Astrocyte (in vitro differentiated cells and primary cell): ENCODE data around the gene TPD52L1. TPM values are rescaled to one million over a fixed set of nuclear protein-coding genes. Genes with fewer than 3 reads are reported as not detected.

ENCODE experiments used
- DNase-seq: peaks from one replicate; pipeline ENCODE4 v3.0.0-alpha.2; 2010; ENCODE audit warnings: low read depth
- FAIRE-seq: peaks from 2 replicates; lab custom pipeline; 2011; peaks lifted over from hg19 to GRCh38; lab: Jason Lieb, UNC
- H2AFZ ChIP-seq: 2 replicates; pipeline ENCODE4 v1.6.0; 2012; ENCODE audit warnings: low read depth, low read length, inconsistent platforms
- H3K27ac ChIP-seq: 2 replicates; pipeline ENCODE4 v1.5.1; 2011; ENCODE audit warnings: low read depth, low read length, inconsistent platforms
- H3K27me3 ChIP-seq: 2 replicates; pipeline ENCODE4 v1.6.0; 2011; ENCODE audit warnings: low read length, inconsistent platforms; ENCODE audit not compliant: insufficient read depth
- H3K36me3 ChIP-seq: 2 replicates; pipeline ENCODE4 v1.5.1; 2011; ENCODE audit warnings: low read length, inconsistent platforms; ENCODE audit not compliant: insufficient read depth
- H3K4me1 ChIP-seq: 2 replicates; pipeline ENCODE4 v1.5.1; 2011; ENCODE audit warnings: low read length, inconsistent platforms; ENCODE audit not compliant: insufficient read depth
- H3K4me2 ChIP-seq: 2 replicates; pipeline ENCODE4 v1.6.0; 2012; ENCODE audit warnings: low read length, inconsistent platforms
- H3K4me3 ChIP-seq: 2 replicates; pipeline ENCODE4 v1.5.1; 2011; ENCODE audit warnings: low read depth, mild to moderate bottlenecking, low read length, inconsistent platforms; ENCODE audit not compliant: insufficient read depth
- H3K79me2 ChIP-seq: 2 replicates; pipeline ENCODE4 v1.6.0; 2012; ENCODE audit warnings: mild to moderate bottlenecking, low read length, inconsistent platforms; ENCODE audit not compliant: insufficient read depth
- H3K9ac ChIP-seq: 2 replicates; pipeline ENCODE4 v1.6.0; 2012; ENCODE audit warnings: mild to moderate bottlenecking, low read length, inconsistent platforms
- H3K9me3 ChIP-seq: 2 replicates; pipeline ENCODE4 v1.5.1; 2012; ENCODE audit warnings: low read depth, mild to moderate bottlenecking, low read length, inconsistent platforms; ENCODE audit not compliant: insufficient read depth
- H4K20me1 ChIP-seq: 2 replicates; pipeline ENCODE4 v1.6.0; 2012; ENCODE audit warnings: low read length, inconsistent platforms; ENCODE audit not compliant: insufficient read depth
- H3K27ac Mint-ChIP-seq: one replicate; pipeline ENCODE4 v1.8.0; 2021; ENCODE audit warnings: mild to moderate bottlenecking, mixed read lengths; ENCODE audit not compliant: unreplicated experiment
- H3K27me3 Mint-ChIP-seq: one replicate; pipeline ENCODE4 v1.8.0; 2021; ENCODE audit warnings: low read depth, mixed read lengths; ENCODE audit not compliant: unreplicated experiment
- H3K36me3 Mint-ChIP-seq: one replicate; pipeline ENCODE4 v1.8.0; 2021; ENCODE audit warnings: low read depth, mixed read lengths; ENCODE audit not compliant: unreplicated experiment
- H3K4me1 Mint-ChIP-seq: one replicate; pipeline ENCODE4 v1.8.0; 2021; ENCODE audit warnings: low read depth, mixed read lengths; ENCODE audit not compliant: unreplicated experiment
- H3K4me3 Mint-ChIP-seq: one replicate; pipeline ENCODE4 v1.8.0; 2021; ENCODE audit warnings: mild to moderate bottlenecking, moderate library complexity, mixed read lengths; ENCODE audit not compliant: unreplicated experiment
- H3K9me3 Mint-ChIP-seq: one replicate; pipeline ENCODE4 v1.8.0; 2021; ENCODE audit warnings: mild to moderate bottlenecking, mixed read lengths; ENCODE audit not compliant: unreplicated experiment
- EZH2 ChIP-seq: IDR thresholded peaks from 2 replicates; pipeline ENCODE4 v1.6.1; 2012; ENCODE audit warnings: mild to moderate bottlenecking, low read length, inconsistent platforms; ENCODE audit not compliant: insufficient read depth
- total RNA-seq: library from RNA; stranded (reverse); gene quantifications from 2 replicates; pipeline ENCODE4 v1.2.1, GENCODE V29; 2021
- TF ChIP-seq, protein P1 (sequence below): IDR thresholded peaks from 2 replicates; pipeline ENCODE4 v1.5.1; 2011; ENCODE audit warnings: low read depth, mild to moderate bottlenecking, inconsistent platforms, low read length, moderate library complexity; ENCODE audit not compliant: insufficient read depth

The TPD52L1 gene
- total RNA-seq, 1 donor from 2014 or later, result 32.8 TPM

DNA sequence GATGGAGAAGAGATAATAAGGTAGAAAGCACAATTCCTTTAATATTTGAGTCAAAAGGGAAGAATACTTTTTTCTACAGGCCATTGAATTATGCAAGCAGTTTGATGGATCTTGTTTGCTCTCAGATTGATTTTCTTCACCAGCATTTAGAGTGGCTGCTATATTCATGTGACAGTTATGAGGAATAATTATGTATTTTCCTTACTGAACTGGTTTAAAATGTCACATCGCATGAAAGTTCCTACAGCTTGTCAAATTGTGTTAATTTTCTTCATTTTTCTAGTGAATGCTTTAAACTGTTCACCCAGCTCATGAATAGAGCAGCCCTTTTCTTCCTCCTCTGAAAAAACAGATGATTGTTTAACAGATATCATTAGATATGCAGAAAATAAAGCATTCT is 37.4 kb upstream of the TPD52L1 start:
- TF ChIP-seq, protein P1, sequence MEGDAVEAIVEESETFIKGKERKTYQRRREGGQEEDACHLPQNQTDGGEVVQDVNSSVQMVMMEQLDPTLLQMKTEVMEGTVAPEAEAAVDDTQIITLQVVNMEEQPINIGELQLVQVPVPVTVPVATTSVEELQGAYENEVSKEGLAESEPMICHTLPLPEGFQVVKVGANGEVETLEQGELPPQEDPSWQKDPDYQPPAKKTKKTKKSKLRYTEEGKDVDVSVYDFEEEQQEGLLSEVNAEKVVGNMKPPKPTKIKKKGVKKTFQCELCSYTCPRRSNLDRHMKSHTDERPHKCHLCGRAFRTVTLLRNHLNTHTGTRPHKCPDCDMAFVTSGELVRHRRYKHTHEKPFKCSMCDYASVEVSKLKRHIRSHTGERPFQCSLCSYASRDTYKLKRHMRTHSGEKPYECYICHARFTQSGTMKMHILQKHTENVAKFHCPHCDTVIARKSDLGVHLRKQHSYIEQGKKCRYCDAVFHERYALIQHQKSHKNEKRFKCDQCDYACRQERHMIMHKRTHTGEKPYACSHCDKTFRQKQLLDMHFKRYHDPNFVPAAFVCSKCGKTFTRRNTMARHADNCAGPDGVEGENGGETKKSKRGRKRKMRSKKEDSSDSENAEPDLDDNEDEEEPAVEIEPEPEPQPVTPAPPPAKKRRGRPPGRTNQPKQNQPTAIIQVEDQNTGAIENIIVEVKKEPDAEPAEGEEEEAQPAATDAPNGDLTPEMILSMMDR, result no peak
- no peak for TF ChIP-seq EZH2
- DNase-seq (no peak), FAIRE-seq (no peak)
- no peak overlapping the region for H3K4me3 Mint-ChIP-seq
- Histone ChIP-seq H3K4me3 (no peak overlapping the region), H3K36me3 (no peaks in the 10 kb centered on the region), H4K20me1 (no peaks in the 10 kb centered on the region), H3K4me1 (no peaks in the 10 kb centered on the region), H3K79me2 (no peaks in the 10 kb centered on the region), H2AFZ (no peak overlapping the region), H3K9ac (no peak overlapping the region), H3K27ac (no peak overlapping the region), H3K9me3 (peaks cover 9% of the 10 kb centered on the region), H3K27me3 (no peaks in the 10 kb centered on the region), H3K4me2 (no peak overlapping the region)
- H3K9me3 Mint-ChIP-seq, result peaks cover 14% of the 10 kb centered on the region
- H3K27ac Mint-ChIP-seq, result no peak overlapping the region
- peaks cover 2% of the 10 kb centered on the region for H3K4me1 Mint-ChIP-seq
- H3K27me3 Mint-ChIP-seq, result no peaks in the 10 kb centered on the region
- H3K36me3 Mint-ChIP-seq, result peaks cover 4% of the 10 kb centered on the region

DNA sequence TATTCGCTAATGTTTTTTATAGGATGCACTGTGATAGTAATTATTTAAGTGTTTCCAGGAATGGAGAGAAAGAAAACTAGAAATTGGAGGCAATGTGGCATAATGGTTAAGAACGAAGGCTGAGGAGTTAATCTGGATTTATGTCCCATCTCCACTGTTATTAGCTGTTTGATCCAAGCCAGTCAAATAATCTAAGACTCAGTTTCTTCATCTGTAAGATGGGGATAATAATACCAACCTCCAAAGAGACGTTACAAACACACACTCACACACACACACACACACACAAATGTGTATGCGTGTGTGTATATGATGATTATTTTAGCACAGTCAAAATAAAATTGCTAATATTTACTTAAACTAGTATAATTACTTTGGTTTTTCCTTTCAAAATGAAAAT is 36.9 kb upstream of the TPD52L1 start:
- Histone ChIP-seq H3K4me3 (no peak overlapping the region), H3K9ac (no peak overlapping the region), H3K27me3 (no peaks in the 10 kb centered on the region), H3K9me3 (peaks cover 7% of the 10 kb centered on the region), H2AFZ (no peak overlapping the region), H3K36me3 (no peaks in the 10 kb centered on the region), H3K27ac (no peak overlapping the region), H3K4me2 (no peak overlapping the region), H4K20me1 (no peaks in the 10 kb centered on the region), H3K79me2 (no peaks in the 10 kb centered on the region), H3K4me1 (no peaks in the 10 kb centered on the region)
- H3K27ac Mint-ChIP-seq, result no peak overlapping the region
- H3K9me3 Mint-ChIP-seq, result peaks cover 10% of the 10 kb centered on the region
- no peak for FAIRE-seq
- no peaks in the 10 kb centered on the region for H3K27me3 Mint-ChIP-seq
- peaks cover 2% of the 10 kb centered on the region for H3K4me1 Mint-ChIP-seq
- no peak overlapping the region for H3K4me3 Mint-ChIP-seq
- peaks cover 4% of the 10 kb centered on the region for H3K36me3 Mint-ChIP-seq
- no peak for TF ChIP-seq EZH2
- TF ChIP-seq, protein P1, result no peak
- no peak for DNase-seq

DNA sequence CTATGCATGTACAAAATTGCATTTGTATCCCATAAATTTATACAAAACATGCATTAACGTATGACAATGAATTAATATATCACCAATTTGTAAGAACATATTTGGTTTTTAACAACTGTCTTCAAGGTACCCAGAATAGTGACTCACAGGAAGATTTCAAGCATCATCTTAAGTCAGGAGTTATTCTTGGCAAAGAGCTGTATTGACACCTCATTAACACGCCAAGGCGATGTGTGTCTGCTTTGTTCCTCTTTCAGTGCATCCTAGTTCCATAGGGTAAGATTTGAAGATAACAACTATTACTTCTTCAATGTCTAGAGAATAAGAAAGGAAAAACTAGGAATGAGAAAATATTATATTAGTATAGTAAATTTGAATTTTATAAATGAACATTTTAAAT is 35.8 kb upstream of the TPD52L1 start:
- H3K4me1 Mint-ChIP-seq, result peaks cover 2% of the 10 kb centered on the region
- Histone ChIP-seq H3K9ac (no peak overlapping the region), H3K4me2 (no peak overlapping the region), H3K4me3 (no peak overlapping the region), H3K27ac (no peak overlapping the region), H3K9me3 (peaks cover 2% of the 10 kb centered on the region), H4K20me1 (no peaks in the 10 kb centered on the region), H2AFZ (no peak overlapping the region), H3K36me3 (no peaks in the 10 kb centered on the region), H3K4me1 (no peaks in the 10 kb centered on the region), H3K27me3 (no peaks in the 10 kb centered on the region), H3K79me2 (no peaks in the 10 kb centered on the region)
- no peak overlapping the region for H3K27ac Mint-ChIP-seq
- FAIRE-seq (no peak), DNase-seq (peak; percentile 42)
- H3K36me3 Mint-ChIP-seq, result no peaks in the 10 kb centered on the region
- H3K4me3 Mint-ChIP-seq, result no peak overlapping the region
- peaks cover 3% of the 10 kb centered on the region for H3K9me3 Mint-ChIP-seq
- TF ChIP-seq, protein P1, result no peak
- TF ChIP-seq EZH2, result no peak
- H3K27me3 Mint-ChIP-seq, result no peaks in the 10 kb centered on the region
